Measurements from ENCODE around the gene ABI2.

- TF ChIP-seq, protein P1, sequence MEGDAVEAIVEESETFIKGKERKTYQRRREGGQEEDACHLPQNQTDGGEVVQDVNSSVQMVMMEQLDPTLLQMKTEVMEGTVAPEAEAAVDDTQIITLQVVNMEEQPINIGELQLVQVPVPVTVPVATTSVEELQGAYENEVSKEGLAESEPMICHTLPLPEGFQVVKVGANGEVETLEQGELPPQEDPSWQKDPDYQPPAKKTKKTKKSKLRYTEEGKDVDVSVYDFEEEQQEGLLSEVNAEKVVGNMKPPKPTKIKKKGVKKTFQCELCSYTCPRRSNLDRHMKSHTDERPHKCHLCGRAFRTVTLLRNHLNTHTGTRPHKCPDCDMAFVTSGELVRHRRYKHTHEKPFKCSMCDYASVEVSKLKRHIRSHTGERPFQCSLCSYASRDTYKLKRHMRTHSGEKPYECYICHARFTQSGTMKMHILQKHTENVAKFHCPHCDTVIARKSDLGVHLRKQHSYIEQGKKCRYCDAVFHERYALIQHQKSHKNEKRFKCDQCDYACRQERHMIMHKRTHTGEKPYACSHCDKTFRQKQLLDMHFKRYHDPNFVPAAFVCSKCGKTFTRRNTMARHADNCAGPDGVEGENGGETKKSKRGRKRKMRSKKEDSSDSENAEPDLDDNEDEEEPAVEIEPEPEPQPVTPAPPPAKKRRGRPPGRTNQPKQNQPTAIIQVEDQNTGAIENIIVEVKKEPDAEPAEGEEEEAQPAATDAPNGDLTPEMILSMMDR (IDR thresholded peaks at IDR 0.05) = no peak
- TF ChIP-seq POLR2A (IDR thresholded peaks at IDR 0.05) = no peak
Observed at GRCh38 chr2:203476881-203477280, 148.7 kb downstream of the ABI2 start.
